Measurements from ENCODE around the gene CCDC136. TPM values are rescaled to one million over a fixed set of nuclear protein-coding genes. Genes with fewer than 3 reads are reported as not detected.

The CCDC136 gene
- total RNA-seq, 4 donors from 2014 or later: 0.35 to 35.5 (median 6.1) TPM

DNA sequence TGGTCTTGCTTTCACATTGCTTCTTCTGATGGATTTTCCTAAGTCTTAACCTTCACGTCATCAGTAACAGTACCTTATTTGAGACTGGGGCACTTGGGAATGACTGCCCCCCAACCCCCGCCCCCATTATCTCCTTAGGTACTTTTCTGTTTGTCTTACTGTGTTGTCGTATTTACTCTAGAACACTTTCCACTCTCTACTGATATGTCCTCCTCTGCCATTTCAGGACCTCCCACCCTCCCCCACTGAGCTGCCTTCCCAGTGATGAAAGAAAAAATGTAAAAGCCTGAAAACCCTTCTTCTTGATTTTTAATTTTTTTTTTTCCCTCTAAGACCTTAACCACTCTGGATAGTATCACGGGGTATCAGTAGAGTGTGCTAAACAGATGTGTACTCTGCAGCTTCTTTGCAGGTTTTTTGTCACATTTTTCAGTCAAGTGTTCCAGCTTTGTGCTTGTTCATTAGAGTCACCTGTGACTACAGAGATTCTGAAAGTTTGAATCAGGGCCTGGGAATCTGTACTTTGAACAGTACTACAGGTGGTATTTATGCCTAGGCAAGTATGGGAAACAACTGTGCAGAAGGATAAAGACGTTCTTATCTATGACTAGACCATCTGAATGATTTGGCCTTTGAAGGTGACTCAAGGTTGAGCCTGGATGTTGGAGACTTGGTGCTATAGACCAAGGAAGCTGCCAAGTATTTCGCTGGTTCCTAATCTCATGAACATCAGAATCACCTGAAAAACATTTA lies 44.3 kb upstream of the CCDC136 start:
- Histone ChIP-seq H3K36me3 (peaks cover 0 to 33% (median 0%) of the 10 kb centered on the region in 3 donors), H3K27ac (no peak overlapping the region), H3K9me3 (no peaks in the 10 kb centered on the region), H3K4me3 (no peak overlapping the region), H3K4me1 (no peaks in the 10 kb centered on the region), H3K27me3 (no peaks in the 10 kb centered on the region)
- no peak for DNase-seq
- TF ChIP-seq POLR2A (IDR thresholded peaks at IDR 0.05): no peak
- TF ChIP-seq, protein P1, sequence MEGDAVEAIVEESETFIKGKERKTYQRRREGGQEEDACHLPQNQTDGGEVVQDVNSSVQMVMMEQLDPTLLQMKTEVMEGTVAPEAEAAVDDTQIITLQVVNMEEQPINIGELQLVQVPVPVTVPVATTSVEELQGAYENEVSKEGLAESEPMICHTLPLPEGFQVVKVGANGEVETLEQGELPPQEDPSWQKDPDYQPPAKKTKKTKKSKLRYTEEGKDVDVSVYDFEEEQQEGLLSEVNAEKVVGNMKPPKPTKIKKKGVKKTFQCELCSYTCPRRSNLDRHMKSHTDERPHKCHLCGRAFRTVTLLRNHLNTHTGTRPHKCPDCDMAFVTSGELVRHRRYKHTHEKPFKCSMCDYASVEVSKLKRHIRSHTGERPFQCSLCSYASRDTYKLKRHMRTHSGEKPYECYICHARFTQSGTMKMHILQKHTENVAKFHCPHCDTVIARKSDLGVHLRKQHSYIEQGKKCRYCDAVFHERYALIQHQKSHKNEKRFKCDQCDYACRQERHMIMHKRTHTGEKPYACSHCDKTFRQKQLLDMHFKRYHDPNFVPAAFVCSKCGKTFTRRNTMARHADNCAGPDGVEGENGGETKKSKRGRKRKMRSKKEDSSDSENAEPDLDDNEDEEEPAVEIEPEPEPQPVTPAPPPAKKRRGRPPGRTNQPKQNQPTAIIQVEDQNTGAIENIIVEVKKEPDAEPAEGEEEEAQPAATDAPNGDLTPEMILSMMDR (IDR thresholded peaks at IDR 0.05): no peak

DNA sequence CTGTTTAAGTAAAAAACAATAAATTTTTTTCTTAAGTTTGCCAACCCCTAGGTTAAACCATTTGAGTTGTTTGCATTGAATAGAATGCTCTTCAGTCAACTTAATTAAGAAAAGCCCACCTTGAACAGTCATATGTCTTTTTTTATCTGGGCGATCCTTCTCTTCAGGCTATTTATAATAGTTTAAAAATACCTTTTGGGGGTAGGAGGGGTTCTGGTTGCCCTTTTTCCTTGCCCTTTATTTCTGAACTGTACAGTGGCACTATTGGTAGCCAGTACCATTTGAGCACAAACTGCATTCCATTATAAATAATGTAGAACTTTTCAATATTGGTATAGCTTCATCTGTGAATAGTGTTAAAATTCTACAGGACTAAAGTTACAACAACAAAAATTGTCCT lies 39.5 kb upstream of the CCDC136 start:
- H3K36me3 ChIP-seq: peaks cover 0 to 53% (median 0%) of the 10 kb centered on the region in 3 donors
- no peaks in the 10 kb centered on the region for H3K27me3 ChIP-seq
- no peaks in the 10 kb centered on the region for H3K9me3 ChIP-seq
- no peak overlapping the region for H3K27ac ChIP-seq
- no peak overlapping the region for H3K4me3 ChIP-seq
- no peak for DNase-seq
- no peak for TF ChIP-seq POLR2A (IDR thresholded peaks at IDR 0.05)
- TF ChIP-seq, protein P1 (IDR thresholded peaks at IDR 0.05): no peak
- H3K4me1 ChIP-seq: no peaks in the 10 kb centered on the region

- Histone ChIP-seq H3K27me3 (no peaks in the 10 kb centered on the region), H3K4me3 (no peak overlapping the region), H3K4me1 (no peaks in the 10 kb centered on the region), H3K9me3 (no peaks in the 10 kb centered on the region), H3K27ac (peak overlapping the region in 1 of 4 donors; percentile 75), H3K36me3 (peaks cover 0 to 57% (median 0%) of the 10 kb centered on the region in 3 donors)
- DNase-seq: no peak
- TF ChIP-seq, protein P1 (IDR thresholded peaks at IDR 0.05): no peak
- TF ChIP-seq POLR2A (IDR thresholded peaks at IDR 0.05): no peak
These were observed 36.5 kb upstream of the CCDC136 start for GRCh38 chr7:128755075-128755818.

DNA sequence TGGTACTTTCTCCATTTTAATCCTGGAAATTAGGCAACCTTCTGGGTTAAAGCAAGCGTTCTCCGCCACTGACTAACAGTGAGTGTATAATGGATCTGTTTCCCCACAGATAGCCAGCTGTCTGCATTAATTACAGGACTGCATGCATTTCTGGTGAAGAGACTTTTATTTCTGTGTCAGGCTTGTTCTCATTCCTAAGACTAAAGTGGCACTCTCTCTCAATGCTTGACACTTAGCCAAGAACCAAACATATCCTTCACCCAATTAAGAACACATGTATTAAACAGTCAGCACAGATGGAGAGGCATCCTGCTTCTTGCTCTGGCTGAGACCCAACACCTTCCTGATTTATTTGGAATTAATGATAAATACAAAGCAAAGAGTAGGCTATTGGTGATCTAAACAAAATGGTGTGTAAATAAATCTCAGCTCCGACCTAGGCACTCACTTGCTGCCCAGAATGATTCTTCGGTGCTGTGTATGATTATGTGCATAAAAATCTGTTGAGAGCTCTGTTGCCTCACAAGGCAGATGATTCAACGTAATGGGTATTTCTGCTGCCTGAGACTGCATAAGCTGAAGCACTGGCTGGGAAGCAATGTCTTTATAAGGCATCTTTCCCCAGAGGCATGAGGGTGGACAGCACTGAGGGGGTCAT lies 35.8 kb upstream of the CCDC136 start:
- Histone ChIP-seq H3K27me3 (no peaks in the 10 kb centered on the region), H3K4me3 (no peak overlapping the region), H3K36me3 (peaks cover 0 to 58% (median 0%) of the 10 kb centered on the region in 3 donors), H3K4me1 (no peaks in the 10 kb centered on the region), H3K9me3 (no peaks in the 10 kb centered on the region), H3K27ac (peak overlapping the region in 1 of 4 donors; percentile 75)
- no peak for DNase-seq
- TF ChIP-seq POLR2A (IDR thresholded peaks at IDR 0.05): no peak
- TF ChIP-seq, protein P1 (IDR thresholded peaks at IDR 0.05): no peak

GRCh38 chr7:128757203-128757602 lies 34.6 kb upstream of the CCDC136 start:
- H3K27ac ChIP-seq: peak overlapping the region in 1 of 4 donors; percentile 75
- peaks cover 0 to 62% (median 0%) of the 10 kb centered on the region in 3 donors for H3K36me3 ChIP-seq
- H3K4me1 ChIP-seq: no peaks in the 10 kb centered on the region
- no peaks in the 10 kb centered on the region for H3K9me3 ChIP-seq
- no peak overlapping the region for H3K4me3 ChIP-seq
- TF ChIP-seq POLR2A (IDR thresholded peaks at IDR 0.05): no peak
- TF ChIP-seq, protein P1 (IDR thresholded peaks at IDR 0.05): no peak
- no peak for DNase-seq
- no peaks in the 10 kb centered on the region for H3K27me3 ChIP-seq
